ENCODE results near the gene SPAG5. TPM values are rescaled to one million over a fixed set of nuclear protein-coding genes. Genes with fewer than 3 reads are reported as not detected.

SPAG5 gene
- total and polyA plus RNA-seq, 9 of the 15 experiments (the other 6 are each of a cell fraction or from before 2014, with no cell fraction given): 94.4 to 286 (median 151) TPM

DNA sequence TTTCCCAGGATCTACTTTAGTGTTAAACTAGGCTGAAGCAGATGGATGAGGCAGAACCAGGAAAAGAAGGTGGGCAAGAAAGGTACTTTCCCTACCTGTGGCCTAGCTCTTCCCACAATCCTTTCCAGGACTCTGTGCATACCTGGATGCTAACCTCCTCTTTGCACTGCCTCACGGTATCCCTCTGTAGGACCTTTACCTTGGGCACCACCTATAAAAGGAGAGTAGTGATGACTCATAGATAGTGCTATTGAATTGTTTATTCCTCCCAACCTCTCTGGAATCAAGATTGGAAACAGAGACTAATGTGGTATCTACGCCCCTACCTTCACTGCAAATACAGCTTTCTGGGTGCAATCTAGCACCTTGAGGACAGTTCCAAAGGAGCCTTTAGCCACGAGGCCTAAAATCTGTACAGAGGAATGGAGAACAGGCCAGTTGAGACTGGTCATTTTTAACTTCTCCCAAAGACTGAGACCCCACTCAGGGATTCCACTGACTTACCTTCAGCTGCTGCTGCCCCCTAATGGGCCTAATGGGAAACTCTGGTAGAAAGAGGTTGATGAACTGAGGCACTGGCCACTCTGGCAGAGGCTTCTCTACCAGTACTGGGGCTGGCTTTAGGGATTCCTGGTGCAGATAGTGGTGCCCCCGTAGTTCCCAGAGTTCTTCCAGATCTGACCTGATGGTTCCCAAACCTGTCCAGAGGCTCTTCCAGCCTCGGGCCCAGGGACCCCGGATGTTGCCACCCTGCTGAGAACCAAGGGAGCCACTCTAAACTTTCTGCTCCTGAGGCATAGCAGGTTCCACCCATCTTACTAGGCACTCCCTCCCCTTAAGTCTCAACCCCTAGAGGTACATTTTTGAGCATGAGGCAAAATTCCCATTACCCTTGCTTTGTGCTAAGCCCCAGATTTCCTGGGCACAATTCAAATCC is 14.4 kb upstream of the SPAG5 start:
- in situ Hi-C loops (cut with MboI): no loop called here
- intact Hi-C loops (cut with micrococcal nuclease): loop anchor here (2.0 kb wide), 1 partner anchor 118 kb away; no protein-coding TSS in a partner anchor
- FAIRE-seq: peak; percentile 55
- Histone ChIP-seq H3K4me3 (no peak overlapping the region), H3K79me2 (ENCODE audit: control insufficient read depth, insufficient read depth, low read length) (no peaks in the 10 kb centered on the region), H3K27ac (ENCODE audit: extremely low read depth, low read depth, low read length) (no peak overlapping the region), H3K9ac (ENCODE audit: insufficient read depth in 1 of 2, low read depth in 2 of 2, low read length in 2 of 2) (no peak overlapping the region; a peak in 1 of 4 replicates), H3K9me1 (ENCODE audit: control insufficient read depth, insufficient read depth, low read length) (no peaks in the 10 kb centered on the region), H3K27me3 (ENCODE audit: control insufficient read depth in 2 of 2, insufficient read depth in 2 of 2, low read length in 2 of 2) (no peaks in the 10 kb centered on the region), H3K4me2 (ENCODE audit: insufficient read depth, low read length) (no peak overlapping the region), H2AFZ (ENCODE audit: low read depth, low read length) (no peak overlapping the region), H3K9me3 (replicated peaks; ENCODE audit: control insufficient read depth, insufficient read depth, low read depth, low read length) (no peaks in the 10 kb centered on the region), H4K20me1 (replicated peaks; ENCODE audit: control insufficient read depth, insufficient read depth, low read length) (0 out of 2 replicates have a peak, but pooled peaks cover 8% of the 10 kb centered on the region), H3K36me3 (ENCODE audit: control insufficient read depth, insufficient read depth, low read length) (peaks cover 95% of the 10 kb centered on the region), H3K4me1 (replicated peaks in 1 of 2; ENCODE audit: control insufficient read depth in 2 of 2, insufficient read depth in 2 of 2, low read length in 2 of 2) (no peaks in the 10 kb centered on the region)
- peak; percentile 58 to 68 (median 66) for DNase-seq (ENCODE audit: extremely low read depth in 1 of 4, low spot score in 3 of 4)
- ATAC-seq: peak; percentile 88
- POLR2A ChIA-PET: interaction anchor here (0.5 to 4.4 kb wide), 11 partner anchors 11 to 123 kb away, joined by 3 to 25 read pairs (median 4); partner anchors contain the start of genes ALDOC, BLTP2, SDF2 and SUPT6H
- 85% methylated on average over 6 of the region's 6 CpGs for WGBS (ENCODE audit: insufficient coverage, low coverage, missing lambda C conversion rate)
- CTCF ChIA-PET (ENCODE audit: low intra/inter-chr PET ratio): interaction anchor here (1.9 kb wide), 1 partner anchor 118 kb away, joined by 16 read pairs; no protein-coding TSS in a partner anchor
- no TSS peak for BruUV-seq (replicated peaks)
- TF ChIP-seq TAL1 (IDR thresholded peaks at IDR 0.05) (no peak), KDM2B (CRISPR knock-in tag; IDR thresholded peaks at IDR 0.05) (no peak), NFIC (IDR thresholded peaks at IDR 0.05) (no peak), RAD21 (CRISPR knock-in tag; conservative IDR thresholded peaks at IDR 0.05 in 1 of 2, IDR thresholded peaks at IDR 0.05 in 1 of 2) (peak; percentile 53 to 72)
- TF ChIP-seq, protein P1, sequence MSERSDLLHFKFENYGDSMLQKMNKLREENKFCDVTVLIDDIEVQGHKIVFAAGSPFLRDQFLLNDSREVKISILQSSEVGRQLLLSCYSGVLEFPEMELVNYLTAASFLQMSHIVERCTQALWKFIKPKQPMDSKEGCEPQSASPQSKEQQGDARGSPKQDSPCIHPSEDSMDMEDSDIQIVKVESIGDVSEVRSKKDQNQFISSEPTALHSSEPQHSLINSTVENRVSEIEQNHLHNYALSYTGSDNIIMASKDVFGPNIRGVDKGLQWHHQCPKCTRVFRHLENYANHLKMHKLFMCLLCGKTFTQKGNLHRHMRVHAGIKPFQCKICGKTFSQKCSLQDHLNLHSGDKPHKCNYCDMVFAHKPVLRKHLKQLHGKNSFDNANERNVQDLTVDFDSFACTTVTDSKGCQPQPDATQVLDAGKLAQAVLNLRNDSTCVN (CRISPR knock-in tag; IDR thresholded peaks at IDR 0.05): 0 out of 2 replicates have a peak, but pooled peaks have one; percentile 36
- TF ChIP-seq, protein P2, sequence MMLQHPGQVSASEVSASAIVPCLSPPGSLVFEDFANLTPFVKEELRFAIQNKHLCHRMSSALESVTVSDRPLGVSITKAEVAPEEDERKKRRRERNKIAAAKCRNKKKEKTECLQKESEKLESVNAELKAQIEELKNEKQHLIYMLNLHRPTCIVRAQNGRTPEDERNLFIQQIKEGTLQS (IDR thresholded peaks at IDR 0.05): peak; percentile 45
- TF ChIP-seq, protein P2 (CRISPR knock-in tag; conservative IDR thresholded peaks at IDR 0.05): no peak

All from K562 (cell line).